OCI-LY1 (cell line): ENCODE data around the gene SHISAL2A.

Source experiments
- H2AFZ ChIP-seq: fragments of 200-600 bp; sonication (generic), shearing (Covaris generic); 2 replicates; pipeline ENCODE4 v1.6.0; 2014; ENCODE audit warnings: antibody characterized with exemption, mild to moderate bottlenecking, low read length
- H3F3A ChIP-seq: fragments of 200-600 bp; sonication (generic), shearing (Covaris generic); 2 replicates; pipeline ENCODE4 v1.6.0; 2014; ENCODE audit warnings: mild to moderate bottlenecking, antibody characterized with exemption, low read length, moderate library complexity; ENCODE audit not compliant: insufficient read depth
- H3K27ac ChIP-seq: fragments of 200-600 bp; sonication (generic); 2 replicates; pipeline ENCODE4 v1.5.1; 2014; ENCODE audit warnings: low read length, mixed run types, mild to moderate bottlenecking, low read depth; ENCODE audit not compliant: poor library complexity, severe bottlenecking
- H3K27me3 ChIP-seq: fragments of 200-600 bp; sonication (generic); 2 replicates; pipeline ENCODE4 v1.6.0; 2014; ENCODE audit warnings: antibody characterized with exemption, mild to moderate bottlenecking, low read length, moderate library complexity; ENCODE audit not compliant: insufficient read depth
- H3K36me3 ChIP-seq: fragments of 200-600 bp; sonication (generic); 2 replicates; pipeline ENCODE4 v1.6.1; 2014; ENCODE audit warnings: mild to moderate bottlenecking, antibody characterized with exemption, low read length, moderate library complexity, mixed read lengths; ENCODE audit not compliant: insufficient read depth
- H3K4me1 ChIP-seq: fragments of 200-600 bp; sonication (generic); 2 replicates; pipeline ENCODE4 v1.5.1; 2014; ENCODE audit warnings: mild to moderate bottlenecking, low read length, moderate library complexity; ENCODE audit not compliant: insufficient read depth, severe bottlenecking
- H3K4me2 ChIP-seq: fragments of 200-600 bp; sonication (generic), shearing (Covaris generic); 2 replicates; pipeline ENCODE4 v1.6.1; 2014; ENCODE audit warnings: low read length
- H3K4me3 ChIP-seq: fragments of 200-600 bp; sonication (generic); 2 replicates; pipeline ENCODE4 v1.5.1; 2014; ENCODE audit warnings: low read length, low read depth, mild to moderate bottlenecking, mixed read lengths; ENCODE audit not compliant: poor library complexity, severe bottlenecking
- H3K79me2 ChIP-seq: fragments of 200-600 bp; shearing (Covaris generic); 2 replicates; pipeline ENCODE4 v1.6.1; 2016; ENCODE audit warnings: mixed run types, low read length, mixed read lengths; ENCODE audit not compliant: insufficient read depth
- H3K9ac ChIP-seq: fragments of 200-600 bp; sonication (generic), shearing (Covaris generic); 2 replicates; pipeline ENCODE4 v1.6.1; 2014; ENCODE audit warnings: mild to moderate bottlenecking, low read length, mixed read lengths
- H3K9me2 ChIP-seq: fragments of 200-600 bp; sonication (generic), shearing (Covaris generic); 2 replicates; pipeline ENCODE4 v1.6.1; 2014; ENCODE audit warnings: low read depth, mild to moderate bottlenecking, low read length, mixed read lengths
- H3K9me3 ChIP-seq: fragments of 200-600 bp; shearing (Covaris generic); 2 replicates; pipeline ENCODE4 v1.6.1; 2014; ENCODE audit warnings: low read length, mixed read lengths
- H4K20me1 ChIP-seq: fragments of 200-600 bp; sonication (generic), shearing (Covaris generic); 2 replicates; pipeline ENCODE4 v1.6.0; 2016; ENCODE audit warnings: mild to moderate bottlenecking, low read length; ENCODE audit not compliant: insufficient read depth
- EZH2 ChIP-seq: fragments of 200-600 bp; sonication (generic), shearing (Covaris generic); IDR thresholded peaks from 2 replicates; pipeline ENCODE4 v1.8.0; 2017; ENCODE audit warnings: borderline replicate concordance, mixed run types, mild to moderate bottlenecking, antibody characterized with exemption, low read length, moderate library complexity, mixed read lengths
- TF ChIP-seq, protein P1 (sequence below): fragments of 200-600 bp; sonication (generic), shearing (Covaris generic); IDR thresholded peaks from 2 replicates; pipeline ENCODE4 v1.5.1; 2017; ENCODE audit warnings: mild to moderate bottlenecking, antibody characterized with exemption, low read length, moderate library complexity, mixed read lengths

The SHISAL2A gene

DNA sequence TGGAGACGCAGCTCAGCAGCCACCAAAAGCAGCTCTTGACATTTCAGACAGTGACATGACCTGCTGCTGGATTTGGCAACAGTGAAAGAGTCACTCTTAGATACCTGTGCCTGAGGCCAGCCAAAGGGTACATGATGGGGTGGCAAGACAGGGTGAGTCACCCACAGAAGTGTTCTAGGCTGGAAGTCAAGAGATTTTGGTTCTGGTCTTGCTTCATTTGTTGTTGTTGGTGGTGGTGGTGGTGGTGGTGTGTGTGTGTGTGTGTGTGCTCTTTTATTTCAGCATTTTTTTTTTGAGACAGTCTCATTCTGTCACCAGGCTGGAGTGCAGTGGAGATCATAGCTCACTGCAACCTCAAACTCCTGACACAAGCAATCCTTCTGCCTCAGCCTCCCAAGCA, 25.8 kb downstream of the SHISAL2A start:
- Histone ChIP-seq H3K79me2 (no peaks in the 10 kb centered on the region), H3K4me2 (no peak overlapping the region), H3K9me3 (no peaks in the 10 kb centered on the region), H3K36me3 (peaks cover 14% of the 10 kb centered on the region; the same call in 1 of the 2 replicates), H3K4me1 (peaks cover 16% of the 10 kb centered on the region), H3K27ac (peak overlapping the region; percentile 42), H3K9ac (no peak overlapping the region), H3K27me3 (no peaks in the 10 kb centered on the region), H2AFZ (no peak overlapping the region), H4K20me1 (no peaks in the 10 kb centered on the region), H3K9me2 (no peaks in the 10 kb centered on the region), H3K4me3 (no peak overlapping the region), H3F3A (no peaks in the 10 kb centered on the region)
- TF ChIP-seq, protein P1, sequence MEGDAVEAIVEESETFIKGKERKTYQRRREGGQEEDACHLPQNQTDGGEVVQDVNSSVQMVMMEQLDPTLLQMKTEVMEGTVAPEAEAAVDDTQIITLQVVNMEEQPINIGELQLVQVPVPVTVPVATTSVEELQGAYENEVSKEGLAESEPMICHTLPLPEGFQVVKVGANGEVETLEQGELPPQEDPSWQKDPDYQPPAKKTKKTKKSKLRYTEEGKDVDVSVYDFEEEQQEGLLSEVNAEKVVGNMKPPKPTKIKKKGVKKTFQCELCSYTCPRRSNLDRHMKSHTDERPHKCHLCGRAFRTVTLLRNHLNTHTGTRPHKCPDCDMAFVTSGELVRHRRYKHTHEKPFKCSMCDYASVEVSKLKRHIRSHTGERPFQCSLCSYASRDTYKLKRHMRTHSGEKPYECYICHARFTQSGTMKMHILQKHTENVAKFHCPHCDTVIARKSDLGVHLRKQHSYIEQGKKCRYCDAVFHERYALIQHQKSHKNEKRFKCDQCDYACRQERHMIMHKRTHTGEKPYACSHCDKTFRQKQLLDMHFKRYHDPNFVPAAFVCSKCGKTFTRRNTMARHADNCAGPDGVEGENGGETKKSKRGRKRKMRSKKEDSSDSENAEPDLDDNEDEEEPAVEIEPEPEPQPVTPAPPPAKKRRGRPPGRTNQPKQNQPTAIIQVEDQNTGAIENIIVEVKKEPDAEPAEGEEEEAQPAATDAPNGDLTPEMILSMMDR: no peak
- TF ChIP-seq EZH2: no peak

DNA sequence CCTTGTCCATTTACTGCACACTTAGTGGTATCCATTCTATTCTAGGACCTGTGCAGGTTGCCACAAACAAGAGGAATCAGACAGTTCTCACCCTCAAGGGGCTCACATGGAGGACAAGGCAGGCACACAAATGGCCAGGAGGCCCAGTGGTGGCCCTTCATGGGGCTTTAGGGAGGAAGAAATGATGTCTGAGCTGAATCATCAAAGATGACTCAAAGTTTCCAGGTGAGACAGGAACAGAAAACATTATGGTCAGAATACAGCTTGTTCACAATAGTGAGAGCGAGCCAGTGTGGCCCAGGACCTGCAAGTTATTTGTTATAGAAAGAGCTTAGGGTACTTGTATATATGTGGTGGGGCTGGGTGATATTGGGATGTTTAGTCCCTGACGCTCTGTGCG, 26.4 kb downstream of the SHISAL2A start:
- H3K9me2 ChIP-seq: no peaks in the 10 kb centered on the region
- peak overlapping the region; percentile 42 for H3K27ac ChIP-seq
- H3K9ac ChIP-seq: no peak overlapping the region
- peaks cover 14% of the 10 kb centered on the region; the same call in 1 of the 2 replicates for H3K36me3 ChIP-seq
- H3K4me1 ChIP-seq: peaks cover 16% of the 10 kb centered on the region
- H2AFZ ChIP-seq: no peak overlapping the region
- no peaks in the 10 kb centered on the region for H3F3A ChIP-seq
- TF ChIP-seq, protein P1: no peak
- TF ChIP-seq EZH2: no peak
- no peak overlapping the region for H3K4me3 ChIP-seq
- H3K27me3 ChIP-seq: no peaks in the 10 kb centered on the region
- no peaks in the 10 kb centered on the region for H3K79me2 ChIP-seq
- no peak overlapping the region for H3K4me2 ChIP-seq
- no peaks in the 10 kb centered on the region for H3K9me3 ChIP-seq
- H4K20me1 ChIP-seq: no peaks in the 10 kb centered on the region

DNA sequence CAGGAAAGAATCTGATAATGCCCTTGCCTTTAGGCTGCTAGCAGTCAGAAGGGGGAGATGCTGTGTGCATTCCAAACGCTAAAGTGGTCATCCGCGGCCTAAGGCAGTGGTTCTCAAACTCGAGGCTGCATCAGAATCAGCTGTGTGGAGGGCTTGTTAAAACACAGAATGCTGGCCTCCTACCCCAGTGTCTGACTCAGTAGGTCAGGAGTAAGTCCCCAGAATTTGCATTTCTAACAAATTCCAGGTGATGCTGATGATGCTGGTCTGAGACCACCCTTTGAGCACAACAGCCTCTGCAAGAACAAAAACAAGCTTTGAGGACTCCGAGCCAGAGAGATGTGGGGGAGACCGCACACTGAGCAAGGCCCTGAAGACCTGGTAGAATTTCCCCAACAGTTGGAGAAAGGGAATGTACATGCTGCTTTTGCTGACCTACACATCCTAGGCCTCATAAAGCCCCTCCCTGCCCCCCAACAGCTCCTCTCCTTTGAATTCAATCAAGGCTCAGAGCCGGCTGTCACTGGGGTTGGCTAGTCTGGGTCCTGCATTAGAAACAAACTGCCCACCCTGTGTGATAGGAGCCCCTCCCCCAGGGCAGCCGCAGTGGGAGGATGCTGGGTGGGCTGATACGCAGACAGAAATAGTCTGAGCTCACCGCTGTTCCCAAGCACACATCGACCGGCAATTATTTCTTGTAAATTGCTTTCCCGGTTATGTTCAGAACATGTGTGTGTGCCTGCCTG, 27.1 kb downstream of the SHISAL2A start:
- Histone ChIP-seq H3K9me2 (no peaks in the 10 kb centered on the region), H3K27ac (peak overlapping the region; percentile 42), H3K4me1 (peaks cover 16% of the 10 kb centered on the region), H3F3A (no peaks in the 10 kb centered on the region), H3K9me3 (no peaks in the 10 kb centered on the region), H2AFZ (no peak overlapping the region), H3K27me3 (no peaks in the 10 kb centered on the region), H3K4me3 (no peak overlapping the region), H4K20me1 (no peaks in the 10 kb centered on the region), H3K9ac (no peak overlapping the region), H3K36me3 (peaks cover 14% of the 10 kb centered on the region; the same call in 1 of the 2 replicates), H3K79me2 (no peaks in the 10 kb centered on the region), H3K4me2 (no peak overlapping the region)
- no peak for TF ChIP-seq EZH2
- TF ChIP-seq, protein P1: no peak
